Neural cell (in vitro differentiated cells): Measurements from ENCODE around the gene MR1. TPM values are rescaled to one million over a fixed set of nuclear protein-coding genes. Genes with fewer than 3 reads are reported as not detected.

Experiments used
- H2AFZ ChIP-seq: fragments of 200-600, 300-800 bp; sonication (generic), shearing (Covaris generic); 2 replicates; pipeline ENCODE4 v1.6.0; 2014; ENCODE audit warnings: low read depth, mild to moderate bottlenecking, antibody characterized with exemption, low read length, moderate library complexity
- H3F3A ChIP-seq: fragments of 200-600 bp; shearing (Covaris generic); 2 replicates; pipeline ENCODE4 v1.6.1; 2016; ENCODE audit warnings: mild to moderate bottlenecking, moderate library complexity, mixed read lengths, antibody characterized with exemption, low read length; ENCODE audit not compliant: insufficient read depth, poor library complexity, severe bottlenecking
- H3K27ac ChIP-seq: fragments of 200-600, 300-800 bp; sonication (generic), shearing (Covaris generic); 2 replicates; pipeline ENCODE4 v1.5.1; 2014; ENCODE audit warnings: mild to moderate bottlenecking, low read length, moderate library complexity
- H3K27me3 ChIP-seq: fragments of 300-800, 200-600 bp; sonication (generic), shearing (Covaris generic); 2 replicates; pipeline ENCODE4 v1.6.0; 2014; ENCODE audit warnings: mild to moderate bottlenecking, low read depth, low read length, moderate library complexity; ENCODE audit not compliant: insufficient read depth
- H3K36me3 ChIP-seq: fragments of 300-800, 200-600 bp; sonication (generic), shearing (Covaris generic); 2 replicates; pipeline ENCODE4 v1.5.1; 2014; ENCODE audit warnings: mild to moderate bottlenecking, antibody characterized with exemption, low read length, moderate library complexity; ENCODE audit not compliant: insufficient read depth
- H3K4me2 ChIP-seq: fragments of 300-800, 200-600 bp; sonication (generic), shearing (Covaris generic); 2 replicates; pipeline ENCODE4 v1.6.0; 2014; ENCODE audit warnings: mild to moderate bottlenecking, low read length
- H3K4me3 ChIP-seq: fragments of 300-800, 200-600 bp; sonication (generic), shearing (Covaris generic); 2 replicates; pipeline ENCODE4 v1.5.1; 2014; ENCODE audit warnings: mild to moderate bottlenecking, low read length, moderate library complexity
- H3K79me2 ChIP-seq: fragments of 200-600 bp; shearing (Covaris generic); replicated peaks from 2 replicates; pipeline ENCODE4 v1.6.0; 2014; ENCODE audit warnings: mild to moderate bottlenecking, low read length, moderate library complexity; ENCODE audit not compliant: insufficient read depth
- H3K9ac ChIP-seq: fragments of 300-800, 200-600 bp; sonication (generic), shearing (Covaris generic); 2 replicates; pipeline ENCODE4 v1.6.1; 2016; ENCODE audit warnings: mild to moderate bottlenecking, low read length, mixed read lengths
- H3K9me2 ChIP-seq: fragments of 200-600 bp; shearing (Covaris generic); 2 replicates; pipeline ENCODE4 v1.6.1; 2016; ENCODE audit warnings: mild to moderate bottlenecking, low read length, mixed read lengths; ENCODE audit not compliant: insufficient read depth
- H3K9me3 ChIP-seq: fragments of 200-600, 300-800 bp; sonication (generic), shearing (Covaris generic); 2 replicates; pipeline ENCODE4 v1.6.1; 2016; ENCODE audit warnings: mild to moderate bottlenecking, mixed run types, low read length, moderate library complexity, mixed read lengths
- H4K20me1 ChIP-seq: fragments of 200-600 bp; shearing (Covaris generic); 2 replicates; pipeline ENCODE4 v1.6.1; 2016; ENCODE audit warnings: mild to moderate bottlenecking, mixed run types; ENCODE audit not compliant: insufficient read depth
- CTCF ChIP-seq: fragments of 450-650 bp; IDR thresholded peaks from 2 replicates; pipeline ENCODE4 v1.5.1; 2014; ENCODE audit warnings: antibody characterized with exemption, mild to moderate bottlenecking, moderate library complexity; ENCODE audit not compliant: poor library complexity, severe bottlenecking
- EP300 ChIP-seq: fragments of 450-650 bp; conservative IDR thresholded peaks from 2 replicates; pipeline ENCODE4 v1.6.1; 2014; ENCODE audit warnings: antibody characterized with exemption, mild to moderate bottlenecking, moderate library complexity; ENCODE audit not compliant: poor library complexity, severe bottlenecking
- EZH2 ChIP-seq: fragments of 200-600, 300-800 bp; shearing (Covaris generic), sonication (generic); IDR thresholded peaks from 2 replicates; pipeline ENCODE4 v1.6.1; 2014; ENCODE audit warnings: antibody characterized with exemption, low read length, borderline replicate concordance, mild to moderate bottlenecking; ENCODE audit not compliant: insufficient read depth, poor library complexity, severe bottlenecking
- MXI1 ChIP-seq: fragments of 450-650 bp; conservative IDR thresholded peaks from 2 replicates; pipeline ENCODE4 v1.6.1; 2014; ENCODE audit warnings: antibody characterized with exemption, mild to moderate bottlenecking; ENCODE audit not compliant: poor library complexity, severe bottlenecking
- POLR2AphosphoS5 ChIP-seq: IDR thresholded peaks from 2 replicates; pipeline ENCODE4 v1.6.1; 2012
- RAD21 ChIP-seq: fragments of 450-650 bp; conservative IDR thresholded peaks from 2 replicates; pipeline ENCODE4 v1.6.1; 2014; ENCODE audit warnings: antibody characterized with exemption, mild to moderate bottlenecking, moderate library complexity
- REST ChIP-seq: IDR thresholded peaks from 2 replicates; pipeline ENCODE4 v1.6.1; 2012; ENCODE audit warnings: borderline replicate concordance
- SMC3 ChIP-seq: fragments of 450-650 bp; conservative IDR thresholded peaks from 2 replicates; pipeline ENCODE4 v1.6.1; 2014; ENCODE audit warnings: antibody characterized with exemption, mild to moderate bottlenecking, moderate library complexity; ENCODE audit not compliant: poor library complexity
- TAF1 ChIP-seq: IDR thresholded peaks from 2 replicates; pipeline ENCODE4 v1.6.1; 2012; ENCODE audit warnings: low read depth
- polyA plus RNA-seq: library from polyadenylated mRNA; depleted of rRNA; stranded (reverse); fragments of >200 nt; gene quantifications from 2 replicates; pipeline ENCODE4 v1.2.3, GENCODE V29; 2014

Gene MR1
- polyA plus RNA-seq, 1 donor from 2014 or later, result not detected

- Histone ChIP-seq H3K36me3 (no peaks in the 10 kb centered on the region), H3K79me2 (peaks cover 31% of the 10 kb centered on the region), H3K27me3 (no peaks in the 10 kb centered on the region), H4K20me1 (no peaks in the 10 kb centered on the region), H3K4me2 (no peak overlapping the region), H3K9ac (no peak overlapping the region), H3K4me3 (no peak overlapping the region), H3K9me3 (no peaks in the 10 kb centered on the region), H2AFZ (no peak overlapping the region), H3K9me2 (no peaks in the 10 kb centered on the region), H3F3A (peaks cover 3% of the 10 kb centered on the region), H3K27ac (no peak overlapping the region)
- TF ChIP-seq EP300 (no peak), REST (no peak), EZH2 (no peak), MXI1 (no peak), RAD21 (no peak), TAF1 (no peak), POLR2AphosphoS5 (no peak), SMC3 (no peak), CTCF (no peak)
Observed at GRCh38 chr1:181094416-181095212, 60.8 kb downstream of the MR1 start.

- no peak for TF ChIP-seq CTCF
- no peak for TF ChIP-seq RAD21
- TF ChIP-seq REST, result no peak
- H3K79me2 ChIP-seq, result peaks cover 28% of the 10 kb centered on the region
- no peaks in the 10 kb centered on the region for H3K36me3 ChIP-seq
- H3K27ac ChIP-seq, result no peak overlapping the region
- H3K27me3 ChIP-seq, result no peaks in the 10 kb centered on the region
- H3K4me3 ChIP-seq, result no peak overlapping the region
- peaks cover 8% of the 10 kb centered on the region for H3F3A ChIP-seq
- no peaks in the 10 kb centered on the region for H4K20me1 ChIP-seq
- H3K9me3 ChIP-seq, result no peaks in the 10 kb centered on the region
- H2AFZ ChIP-seq, result no peak overlapping the region
- no peak overlapping the region for H3K4me2 ChIP-seq
- H3K9ac ChIP-seq, result no peak overlapping the region
- no peaks in the 10 kb centered on the region for H3K9me2 ChIP-seq
Observed at GRCh38 chr1:181095260-181095659, 61.5 kb downstream of the MR1 start.
